ENCODE measurements around the gene SGF29.

DNA sequence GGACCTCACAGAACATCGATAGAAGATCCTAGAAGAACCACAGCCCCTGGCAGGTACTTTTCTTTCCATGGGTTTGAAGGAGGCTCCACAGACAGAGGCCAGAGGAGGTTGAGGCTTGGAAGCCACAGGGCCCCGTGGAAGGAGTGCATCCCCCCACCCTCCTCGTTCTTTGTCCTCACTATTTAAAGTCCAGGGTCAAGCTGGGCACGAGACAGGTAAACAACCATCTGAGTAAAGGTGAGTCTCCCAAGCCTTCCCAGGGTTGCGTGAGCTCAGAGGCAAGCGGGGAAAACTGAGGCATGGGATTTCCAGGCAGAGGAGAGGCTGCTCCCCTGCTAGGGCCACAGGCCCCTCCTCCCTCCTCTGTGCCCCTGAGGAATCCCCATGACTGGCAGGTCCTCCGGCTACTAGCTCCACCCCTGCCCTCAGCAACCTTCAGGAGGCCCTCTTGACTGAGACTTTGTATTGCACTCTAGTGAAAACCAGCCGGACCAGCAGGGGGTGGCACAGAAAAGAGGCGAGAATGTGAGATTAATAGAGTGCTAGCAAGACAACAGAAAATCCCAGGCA is 44.1 kb downstream of the SGF29 start:
- TF ChIP-seq, protein P1, sequence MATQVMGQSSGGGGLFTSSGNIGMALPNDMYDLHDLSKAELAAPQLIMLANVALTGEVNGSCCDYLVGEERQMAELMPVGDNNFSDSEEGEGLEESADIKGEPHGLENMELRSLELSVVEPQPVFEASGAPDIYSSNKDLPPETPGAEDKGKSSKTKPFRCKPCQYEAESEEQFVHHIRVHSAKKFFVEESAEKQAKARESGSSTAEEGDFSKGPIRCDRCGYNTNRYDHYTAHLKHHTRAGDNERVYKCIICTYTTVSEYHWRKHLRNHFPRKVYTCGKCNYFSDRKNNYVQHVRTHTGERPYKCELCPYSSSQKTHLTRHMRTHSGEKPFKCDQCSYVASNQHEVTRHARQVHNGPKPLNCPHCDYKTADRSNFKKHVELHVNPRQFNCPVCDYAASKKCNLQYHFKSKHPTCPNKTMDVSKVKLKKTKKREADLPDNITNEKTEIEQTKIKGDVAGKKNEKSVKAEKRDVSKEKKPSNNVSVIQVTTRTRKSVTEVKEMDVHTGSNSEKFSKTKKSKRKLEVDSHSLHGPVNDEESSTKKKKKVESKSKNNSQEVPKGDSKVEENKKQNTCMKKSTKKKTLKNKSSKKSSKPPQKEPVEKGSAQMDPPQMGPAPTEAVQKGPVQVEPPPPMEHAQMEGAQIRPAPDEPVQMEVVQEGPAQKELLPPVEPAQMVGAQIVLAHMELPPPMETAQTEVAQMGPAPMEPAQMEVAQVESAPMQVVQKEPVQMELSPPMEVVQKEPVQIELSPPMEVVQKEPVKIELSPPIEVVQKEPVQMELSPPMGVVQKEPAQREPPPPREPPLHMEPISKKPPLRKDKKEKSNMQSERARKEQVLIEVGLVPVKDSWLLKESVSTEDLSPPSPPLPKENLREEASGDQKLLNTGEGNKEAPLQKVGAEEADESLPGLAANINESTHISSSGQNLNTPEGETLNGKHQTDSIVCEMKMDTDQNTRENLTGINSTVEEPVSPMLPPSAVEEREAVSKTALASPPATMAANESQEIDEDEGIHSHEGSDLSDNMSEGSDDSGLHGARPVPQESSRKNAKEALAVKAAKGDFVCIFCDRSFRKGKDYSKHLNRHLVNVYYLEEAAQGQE (IDR thresholded peaks at IDR 0.05; ENCODE audit: insufficient replicate concordance, low read depth), result no peak
- TF ChIP-seq, protein P2, sequence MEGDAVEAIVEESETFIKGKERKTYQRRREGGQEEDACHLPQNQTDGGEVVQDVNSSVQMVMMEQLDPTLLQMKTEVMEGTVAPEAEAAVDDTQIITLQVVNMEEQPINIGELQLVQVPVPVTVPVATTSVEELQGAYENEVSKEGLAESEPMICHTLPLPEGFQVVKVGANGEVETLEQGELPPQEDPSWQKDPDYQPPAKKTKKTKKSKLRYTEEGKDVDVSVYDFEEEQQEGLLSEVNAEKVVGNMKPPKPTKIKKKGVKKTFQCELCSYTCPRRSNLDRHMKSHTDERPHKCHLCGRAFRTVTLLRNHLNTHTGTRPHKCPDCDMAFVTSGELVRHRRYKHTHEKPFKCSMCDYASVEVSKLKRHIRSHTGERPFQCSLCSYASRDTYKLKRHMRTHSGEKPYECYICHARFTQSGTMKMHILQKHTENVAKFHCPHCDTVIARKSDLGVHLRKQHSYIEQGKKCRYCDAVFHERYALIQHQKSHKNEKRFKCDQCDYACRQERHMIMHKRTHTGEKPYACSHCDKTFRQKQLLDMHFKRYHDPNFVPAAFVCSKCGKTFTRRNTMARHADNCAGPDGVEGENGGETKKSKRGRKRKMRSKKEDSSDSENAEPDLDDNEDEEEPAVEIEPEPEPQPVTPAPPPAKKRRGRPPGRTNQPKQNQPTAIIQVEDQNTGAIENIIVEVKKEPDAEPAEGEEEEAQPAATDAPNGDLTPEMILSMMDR (IDR thresholded peaks at IDR 0.05; ENCODE audit: insufficient read depth, low read length), result no peak
- no peak for TF ChIP-seq GABPA (IDR thresholded peaks at IDR 0.05; ENCODE audit: low read depth)

Data from HL-60 (cell line).